HEK293 (cell line): Measurements from ENCODE around the gene CWC22.

ENCODE experiments used
- CTCF ChIA-PET: fragments of 350-600 bp; formaldehyde crosslinking; extraction: SDS; loops from one replicate; lab custom pipeline; 2021; ENCODE audit warnings: antibody characterized with exemption; lab: Yijun Ruan, JAX
- POLR2A ChIA-PET: fragments of 300-600 bp; formaldehyde crosslinking; extraction: SDS; loops from one replicate; lab custom pipeline; 2020; ENCODE audit warnings: antibody characterized with exemption, inconsistent platforms; lab: Yijun Ruan, JAX
- H3K27ac ChIP-seq: fragments of 200-500 bp; sonication (Bioruptor generic); 2 replicates; pipeline ENCODE4 v1.5.1; 2014; ENCODE audit warnings: low read depth, low read length, control low read depth, inconsistent platforms; ENCODE audit errors: extremely low read depth
- H3K36me3 ChIP-seq, 2 experiments: fragments of 200-500 bp in 1 of 2; sonication (Bioruptor generic) in 1 of 2; 1 replicate in 1 of 2; 2 replicates in 1 of 2; pipeline ENCODE4 v1.5.1; 2014 to 2017; ENCODE audit warnings: inconsistent platforms in 2 of 2, low read length in 2 of 2; ENCODE audit not compliant: control insufficient read depth in 2 of 2, insufficient read depth in 1 of 2
- H3K4me1 ChIP-seq: fragments of 200-500 bp; sonication (Bioruptor generic); 2 replicates; pipeline ENCODE4 v1.5.1; 2014; ENCODE audit warnings: mild to moderate bottlenecking, low read length, inconsistent platforms; ENCODE audit not compliant: control insufficient read depth, insufficient read depth
- H3K4me3 ChIP-seq: 2 replicates; pipeline ENCODE4 v1.5.1; 2011; ENCODE audit warnings: low read depth, mild to moderate bottlenecking, control low read depth, low read length, moderate library complexity
- H3K9me3 ChIP-seq: fragments of 200-500 bp; sonication (Bioruptor generic); 2 replicates; pipeline ENCODE4 v1.5.1; 2014; ENCODE audit warnings: low read depth, low read length, inconsistent platforms; ENCODE audit not compliant: control insufficient read depth, insufficient read depth
- FEZF1 ChIP-seq: fragments of 450-650 bp; formaldehyde crosslinking; IDR thresholded peaks from 2 replicates; pipeline ENCODE4 v1.5.1; 2016; ENCODE audit warnings: missing biosample characterization, missing genetic modification characterization
- HOXC10 ChIP-seq: sonication (generic); formaldehyde crosslinking; IDR thresholded peaks from 2 replicates; pipeline ENCODE4 v1.8.1; 2023; ENCODE audit warnings: mild to moderate bottlenecking, missing genetic modification reagents
- KLF10 ChIP-seq: fragments of 450-650 bp; IDR thresholded peaks from 2 replicates; pipeline ENCODE4 v1.5.1; 2018; ENCODE audit warnings: missing biosample characterization, mild to moderate bottlenecking, missing genetic modification characterization
- KLF17 ChIP-seq: fragments of 450-650 bp; formaldehyde crosslinking; IDR thresholded peaks from 2 replicates; pipeline ENCODE4 v1.5.1; 2016; ENCODE audit warnings: missing biosample characterization, missing genetic modification characterization
- KLF7 ChIP-seq: fragments of 450-650 bp; formaldehyde crosslinking; IDR thresholded peaks from 2 replicates; pipeline ENCODE4 v1.5.1; 2016; ENCODE audit warnings: missing biosample characterization, missing genetic modification characterization, borderline replicate concordance
- SCRT2 ChIP-seq: fragments of 450-650 bp; formaldehyde crosslinking; IDR thresholded peaks from 2 replicates; pipeline ENCODE4 v1.5.1; 2016; ENCODE audit warnings: missing biosample characterization, missing genetic modification characterization
- ZBTB11 ChIP-seq: fragments of 450-650 bp; formaldehyde crosslinking; conservative IDR thresholded peaks from 2 replicates; pipeline ENCODE4 v1.5.1; 2016; ENCODE audit warnings: low read depth, missing biosample characterization, missing genetic modification characterization
- ZBTB20 ChIP-seq: fragments of 450-650 bp; formaldehyde crosslinking; IDR thresholded peaks from 2 replicates; pipeline ENCODE4 v1.5.1; 2016; ENCODE audit warnings: missing biosample characterization, missing genetic modification characterization
- ZBTB44 ChIP-seq: fragments of 450-650 bp; IDR thresholded peaks from 2 replicates; pipeline ENCODE4 v1.5.1; 2018; ENCODE audit warnings: missing biosample characterization, mild to moderate bottlenecking, missing genetic modification characterization
- ZBTB48 ChIP-seq: fragments of 450-650 bp; formaldehyde crosslinking; IDR thresholded peaks from 2 replicates; pipeline ENCODE4 v1.5.1; 2016; ENCODE audit warnings: missing biosample characterization, missing genetic modification characterization
- ZIC2 ChIP-seq: fragments of 450-650 bp; formaldehyde crosslinking; IDR thresholded peaks from 2 replicates; pipeline ENCODE4 v1.5.1; 2016; ENCODE audit warnings: missing biosample characterization, missing genetic modification characterization
- ZNF138 ChIP-seq: fragments of 450-650 bp; formaldehyde crosslinking; IDR thresholded peaks from 2 replicates; pipeline ENCODE4 v1.5.1; 2016; ENCODE audit warnings: missing biosample characterization, missing genetic modification characterization, borderline replicate concordance
- ZNF140 ChIP-seq: fragments of 450-650 bp; formaldehyde crosslinking; IDR thresholded peaks from 2 replicates; pipeline ENCODE4 v1.5.1; 2016; ENCODE audit warnings: missing biosample characterization, missing genetic modification characterization
- ZNF146 ChIP-seq: fragments of 450-650 bp; formaldehyde crosslinking; IDR thresholded peaks from 2 replicates; pipeline ENCODE4 v1.5.1; 2016; ENCODE audit warnings: missing biosample characterization, missing genetic modification characterization
- ZNF202 ChIP-seq: fragments of 450-650 bp; formaldehyde crosslinking; IDR thresholded peaks from 2 replicates; pipeline ENCODE4 v1.5.1; 2016; ENCODE audit warnings: missing biosample characterization, missing genetic modification characterization, borderline replicate concordance
- ZNF211 ChIP-seq: fragments of 450-650 bp; formaldehyde crosslinking; IDR thresholded peaks from 2 replicates; pipeline ENCODE4 v1.5.1; 2016; ENCODE audit warnings: low read depth, missing biosample characterization, missing genetic modification characterization
- ZNF23 ChIP-seq: fragments of 450-650 bp; formaldehyde crosslinking; IDR thresholded peaks from 2 replicates; pipeline ENCODE4 v1.5.1; 2016; ENCODE audit warnings: missing biosample characterization, missing genetic modification characterization, borderline replicate concordance
- ZNF292 ChIP-seq: fragments of 450-650 bp; formaldehyde crosslinking; IDR thresholded peaks from 2 replicates; pipeline ENCODE4 v1.5.1; 2016; ENCODE audit warnings: low read depth, missing biosample characterization, missing genetic modification characterization, borderline replicate concordance
- ZNF302 ChIP-seq: fragments of 450-650 bp; formaldehyde crosslinking; IDR thresholded peaks from 2 replicates; pipeline ENCODE4 v1.5.1; 2016; ENCODE audit warnings: missing biosample characterization, missing genetic modification characterization, low read depth
- ZNF362 ChIP-seq: fragments of 450-650 bp; formaldehyde crosslinking; IDR thresholded peaks from 2 replicates; pipeline ENCODE4 v1.5.1; 2016; ENCODE audit warnings: missing biosample characterization, missing genetic modification characterization
- ZNF394 ChIP-seq: fragments of 450-650 bp; formaldehyde crosslinking; IDR thresholded peaks from 2 replicates; pipeline ENCODE4 v1.5.1; 2016; ENCODE audit warnings: missing biosample characterization, missing genetic modification characterization, mild to moderate bottlenecking, moderate library complexity, borderline replicate concordance
- ZNF501 ChIP-seq: fragments of 450-650 bp; formaldehyde crosslinking; IDR thresholded peaks from 2 replicates; pipeline ENCODE4 v1.5.1; 2016; ENCODE audit warnings: missing biosample characterization, missing genetic modification characterization
- ZNF514 ChIP-seq: fragments of 450-650 bp; formaldehyde crosslinking; IDR thresholded peaks from 2 replicates; pipeline ENCODE4 v1.5.1; 2016; ENCODE audit warnings: missing biosample characterization, missing genetic modification characterization
- ZNF521 ChIP-seq: fragments of 450-650 bp; formaldehyde crosslinking; IDR thresholded peaks from 2 replicates; pipeline ENCODE4 v1.5.1; 2017; ENCODE audit warnings: missing biosample characterization, mild to moderate bottlenecking, missing genetic modification characterization
- ZNF555 ChIP-seq: fragments of 450-650 bp; formaldehyde crosslinking; conservative IDR thresholded peaks from 2 replicates; pipeline ENCODE4 v1.5.1; 2017; ENCODE audit warnings: missing biosample characterization, mild to moderate bottlenecking, missing genetic modification characterization, inconsistent platforms
- ZNF645 ChIP-seq: fragments of 450-650 bp; formaldehyde crosslinking; IDR thresholded peaks from 2 replicates; pipeline ENCODE4; 2016; ENCODE audit warnings: missing biosample characterization, missing genetic modification characterization
- ZNF658 ChIP-seq: fragments of 450-650 bp; formaldehyde crosslinking; IDR thresholded peaks from 2 replicates; pipeline ENCODE4; 2016; ENCODE audit warnings: missing biosample characterization, missing genetic modification characterization
- ZNF701 ChIP-seq: fragments of 450-650 bp; formaldehyde crosslinking; IDR thresholded peaks from 2 replicates; pipeline ENCODE4 v1.5.1; 2016; ENCODE audit warnings: missing biosample characterization, missing genetic modification characterization
- ZNF776 ChIP-seq: fragments of 450-650 bp; formaldehyde crosslinking; IDR thresholded peaks from 2 replicates; pipeline ENCODE4 v1.5.0; 2017; ENCODE audit warnings: missing biosample characterization, missing genetic modification characterization, borderline replicate concordance
- ZSCAN30 ChIP-seq: fragments of 450-650 bp; IDR thresholded peaks from 2 replicates; pipeline ENCODE4 v1.5.1; 2018; ENCODE audit warnings: missing biosample characterization, mild to moderate bottlenecking, missing genetic modification characterization, moderate library complexity

Gene CWC22

GRCh38 chr2:180006781-180007579 lies at the start of gene CWC22:
TSS of gene CWC22 (minus strand) at chr2:180007297. CDS start at chr2:179993341, 13,956 bp downstream.
- Histone ChIP-seq H3K36me3 (no peaks in the 10 kb centered on the region; a peak in 1 of 3 replicates), H3K4me3 (peak within 1 kb of the TSS; percentile 88), H3K27ac (peak within 1 kb of the TSS; percentile 51), H3K4me1 (no peaks in the 10 kb centered on the region), H3K9me3 (no peaks in the 10 kb centered on the region)
- ChIA-PET POLR2A (interaction anchor here (0.6 to 1.0 kb wide), 2 partner anchors 10 to 1617 kb away, joined by 3 read pairs; no protein-coding TSS in a partner anchor), CTCF (interaction anchor here (0.5 to 0.7 kb wide), 3 partner anchors 17 to 64 kb away, joined by 3 to 5 read pairs (median 4); no protein-coding TSS in a partner anchor)
- TF ChIP-seq ZNF146 (tag by site-specific recombination) (no peak), ZNF658 (tag by site-specific recombination) (no peak), ZNF501 (tag by site-specific recombination) (0 out of 2 replicates have a peak, but pooled peaks have one; percentile 49), FEZF1 (tag by site-specific recombination) (no peak), ZNF645 (tag by site-specific recombination) (no peak), ZBTB11 (peak; percentile 81), ZNF138 (tag by site-specific recombination) (no peak), KLF17 (tag by site-specific recombination) (no peak), KLF7 (tag by site-specific recombination) (no peak), ZNF555 (no peak), ZNF362 (tag by site-specific recombination) (no peak), ZNF514 (tag by site-specific recombination) (no peak), ZNF23 (tag by site-specific recombination) (no peak), ZBTB20 (tag by site-specific recombination) (no peak; the same call in 1 of the 2 replicates), ZNF302 (tag by site-specific recombination) (no peak), KLF10 (tag by site-specific recombination) (no peak), ZBTB48 (tag by site-specific recombination) (no peak), ZNF211 (tag by site-specific recombination) (no peak), ZIC2 (tag by site-specific recombination) (no peak), SCRT2 (tag by site-specific recombination) (no peak), ZNF521 (tag by site-specific recombination) (no peak), ZNF202 (tag by site-specific recombination) (no peak), ZNF776 (no peak), ZNF394 (tag by site-specific recombination) (no peak), ZNF292 (tag by site-specific recombination) (no peak), HOXC10 (CRISPR knock-in tag) (0 out of 2 replicates have a peak, but pooled peaks have one; percentile 45), ZSCAN30 (tag by site-specific recombination) (no peak), ZNF140 (tag by site-specific recombination) (no peak), ZNF701 (tag by site-specific recombination) (no peak), ZBTB44 (no peak)
